Vein endothelial cell (primary cell): ENCODE data around the gene GEMIN4. TPM values are rescaled to one million over a fixed set of nuclear protein-coding genes. Genes with fewer than 3 reads are reported as not detected.

ENCODE experiments used
- total RNA-seq: library from RNA; depleted of rRNA; stranded (reverse); fragments of >200 nt; gene quantifications from 2 replicates; pipeline ENCODE4 v1.2.3, GENCODE V29; 2012

GEMIN4 gene
- 19.1 and 21.9 TPM in 2 replicates for total RNA-seq

DNA sequence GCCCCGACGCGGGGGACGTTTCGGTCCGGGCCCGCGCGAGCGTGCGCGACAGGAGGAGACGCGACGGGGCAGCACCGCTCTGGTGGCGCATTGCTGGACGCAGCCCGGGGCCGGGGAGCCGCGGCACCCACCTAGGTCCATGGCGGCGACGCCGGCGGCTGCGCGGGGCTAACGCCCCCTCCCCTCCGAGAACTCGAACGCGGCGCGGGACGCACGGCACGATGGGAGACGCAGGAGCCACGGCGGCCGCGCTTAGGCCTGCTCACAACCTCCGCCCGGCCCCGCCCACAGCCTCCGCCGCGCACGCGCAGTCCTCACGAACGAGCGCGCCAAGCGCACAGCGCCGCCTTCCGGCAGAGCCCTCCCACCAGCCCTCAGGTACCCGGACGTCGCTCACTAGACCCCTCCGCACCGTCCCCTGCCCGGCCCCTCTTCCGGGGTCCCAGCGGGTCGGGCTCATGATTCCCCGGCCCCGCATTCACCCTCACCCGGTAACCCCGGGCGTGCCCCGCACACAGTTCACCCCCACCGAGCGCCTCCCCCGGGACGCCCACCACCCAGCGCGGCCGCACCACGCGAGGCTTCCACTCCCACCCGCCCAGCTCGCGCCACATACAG, at the start of gene GEMIN4:
Gene GEMIN4, minus strand, starts transcription at position 263 of the 618 bp plus-strand sequence. Its CDS starts 122 bp downstream, at position 141.

GRCh38 chr17:781805-782731, 30.0 kb upstream of the GEMIN4 start, which contains the start of the genes GLOD4 and MRM3:
TSS of gene GLOD4 (minus strand) at chr17:782280. CDS start at chr17:782255, 25 bp downstream.
TSS of gene MRM3 (plus strand) at chr17:782353. CDS start at chr17:782379, 26 bp downstream.

GRCh38 chr17:732067-732901, 19.8 kb downstream of the GEMIN4 start, which contains the start of gene TLCD3A:
TSS of gene TLCD3A (plus strand) at chr17:732596. CDS start at chr17:732648, 52 bp downstream.

Other genes starting within 250 kb of the GEMIN4 start
- 24.9 and 26.1 TPM in 2 replicates for gene VPS53, start 37.4 kb downstream of the GEMIN4 start, total RNA-seq
- 23.3 and 34.3 TPM in 2 replicates for gene TLCD3A, start 19.7 kb downstream of the GEMIN4 start, total RNA-seq
- gene GLOD4, start 30.0 kb upstream of the GEMIN4 start, total RNA-seq = 55.2 and 65.7 TPM in 2 replicates
- 20.9 and 22.9 TPM in 2 replicates for gene MRM3, start 30.1 kb upstream of the GEMIN4 start, total RNA-seq
- 61.4 and 94.7 TPM in 2 replicates for gene NXN, start 227.5 kb upstream of the GEMIN4 start, total RNA-seq
- gene TIMM22, start 244.9 kb upstream of the GEMIN4 start, total RNA-seq = 20.9 and 23.1 TPM in 2 replicates